ENCODE results near the gene KLHL29. TPM values are rescaled to one million over a fixed set of nuclear protein-coding genes. Genes with fewer than 3 reads are reported as not detected.

The KLHL29 gene
- total and polyA plus RNA-seq, 9 donors, result 3.0 to 6.6 (median 3.9) TPM

DNA sequence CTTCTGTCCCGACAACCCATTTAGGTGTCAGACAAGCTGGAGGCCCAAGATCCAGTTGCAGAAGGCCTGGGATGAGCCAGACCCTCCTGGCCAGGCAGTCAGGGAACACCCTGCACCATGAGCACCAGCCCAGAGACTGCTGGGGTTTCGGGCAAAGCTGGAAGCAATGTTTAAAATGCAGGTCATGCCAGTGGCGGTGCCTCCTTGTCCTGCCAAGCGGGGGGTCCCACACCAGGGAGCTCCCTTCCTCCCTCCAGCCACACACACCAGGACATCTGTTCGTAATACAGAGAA is 311.7 kb downstream of the KLHL29 start:
- no peaks in the 10 kb centered on the region for H3K27me3 ChIP-seq
- no peaks in the 10 kb centered on the region for H3K36me3 ChIP-seq
- intact Hi-C loops (cut with DNase I), result no loop called here
- no peaks in the 10 kb centered on the region for H3K9me3 ChIP-seq
- no peaks in the 10 kb centered on the region for H3K4me1 ChIP-seq (ENCODE audit: insufficient read depth)
- H3K27ac ChIP-seq, result no peak overlapping the region
- WGBS, 3 donors, result 94 to 98% (median 97%) methylated on average over 5 of the region's 5 CpGs
- TF ChIP-seq, protein P1, sequence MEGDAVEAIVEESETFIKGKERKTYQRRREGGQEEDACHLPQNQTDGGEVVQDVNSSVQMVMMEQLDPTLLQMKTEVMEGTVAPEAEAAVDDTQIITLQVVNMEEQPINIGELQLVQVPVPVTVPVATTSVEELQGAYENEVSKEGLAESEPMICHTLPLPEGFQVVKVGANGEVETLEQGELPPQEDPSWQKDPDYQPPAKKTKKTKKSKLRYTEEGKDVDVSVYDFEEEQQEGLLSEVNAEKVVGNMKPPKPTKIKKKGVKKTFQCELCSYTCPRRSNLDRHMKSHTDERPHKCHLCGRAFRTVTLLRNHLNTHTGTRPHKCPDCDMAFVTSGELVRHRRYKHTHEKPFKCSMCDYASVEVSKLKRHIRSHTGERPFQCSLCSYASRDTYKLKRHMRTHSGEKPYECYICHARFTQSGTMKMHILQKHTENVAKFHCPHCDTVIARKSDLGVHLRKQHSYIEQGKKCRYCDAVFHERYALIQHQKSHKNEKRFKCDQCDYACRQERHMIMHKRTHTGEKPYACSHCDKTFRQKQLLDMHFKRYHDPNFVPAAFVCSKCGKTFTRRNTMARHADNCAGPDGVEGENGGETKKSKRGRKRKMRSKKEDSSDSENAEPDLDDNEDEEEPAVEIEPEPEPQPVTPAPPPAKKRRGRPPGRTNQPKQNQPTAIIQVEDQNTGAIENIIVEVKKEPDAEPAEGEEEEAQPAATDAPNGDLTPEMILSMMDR (IDR thresholded peaks at IDR 0.05), result no peak
- no peak for TF ChIP-seq POLR2A (IDR thresholded peaks at IDR 0.05)
- no peak for TF ChIP-seq EP300 (IDR thresholded peaks at IDR 0.05)
- no peak overlapping the region for H3K4me3 ChIP-seq
- no peak for DNase-seq

DNA sequence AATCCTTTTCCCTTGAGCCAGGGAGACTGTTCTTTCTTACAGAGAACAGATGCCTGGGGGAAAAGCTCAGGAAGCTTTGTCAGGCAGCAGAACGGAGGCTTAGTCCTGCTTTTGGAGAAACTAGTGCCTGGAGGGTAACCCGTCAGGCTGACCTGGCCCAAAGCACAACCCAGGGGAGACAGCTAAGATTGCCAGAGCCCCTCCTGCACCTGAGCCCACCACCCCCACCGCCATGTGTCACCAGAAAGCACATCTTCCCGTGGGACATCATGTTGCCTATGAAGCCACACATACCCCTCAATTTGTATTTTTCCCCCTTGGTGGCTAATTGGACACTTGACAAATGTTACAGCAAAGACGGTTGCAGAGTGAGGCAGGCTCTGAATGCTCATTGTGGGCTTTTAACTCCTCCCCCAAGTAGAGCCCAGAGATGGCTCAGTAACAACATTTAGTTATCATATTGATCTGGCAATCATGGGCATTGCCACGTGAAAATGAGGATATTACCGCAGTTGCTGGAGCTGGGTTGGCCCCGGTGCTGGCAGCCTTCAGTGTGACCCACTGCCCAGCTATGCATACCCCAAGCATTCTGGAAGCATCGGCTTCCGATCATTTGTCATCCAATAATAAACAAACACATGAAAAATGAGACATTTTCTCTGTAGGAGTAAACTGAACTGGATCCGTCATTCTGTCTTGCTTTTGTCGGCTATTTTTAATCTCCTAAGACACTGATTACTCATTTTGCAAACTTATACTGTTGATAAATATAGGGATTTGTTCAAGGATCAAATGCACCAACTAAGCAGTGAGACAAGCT is 312.5 kb downstream of the KLHL29 start:
- Histone ChIP-seq H3K4me3 (no peak overlapping the region), H3K36me3 (no peaks in the 10 kb centered on the region), H3K27me3 (no peaks in the 10 kb centered on the region), H3K9me3 (no peaks in the 10 kb centered on the region), H3K27ac (no peak overlapping the region), H3K4me1 (ENCODE audit: insufficient read depth) (no peaks in the 10 kb centered on the region)
- WGBS, 3 donors, result 76 to 80% (median 76%) methylated on average over 12 of the region's 12 CpGs
- no peak for TF ChIP-seq POLR2A (IDR thresholded peaks at IDR 0.05)
- TF ChIP-seq EP300 (IDR thresholded peaks at IDR 0.05), result no peak
- TF ChIP-seq, protein P1 (IDR thresholded peaks at IDR 0.05), result no peak
- intact Hi-C loops (cut with DNase I), result no loop called here
- DNase-seq, result no peak

DNA sequence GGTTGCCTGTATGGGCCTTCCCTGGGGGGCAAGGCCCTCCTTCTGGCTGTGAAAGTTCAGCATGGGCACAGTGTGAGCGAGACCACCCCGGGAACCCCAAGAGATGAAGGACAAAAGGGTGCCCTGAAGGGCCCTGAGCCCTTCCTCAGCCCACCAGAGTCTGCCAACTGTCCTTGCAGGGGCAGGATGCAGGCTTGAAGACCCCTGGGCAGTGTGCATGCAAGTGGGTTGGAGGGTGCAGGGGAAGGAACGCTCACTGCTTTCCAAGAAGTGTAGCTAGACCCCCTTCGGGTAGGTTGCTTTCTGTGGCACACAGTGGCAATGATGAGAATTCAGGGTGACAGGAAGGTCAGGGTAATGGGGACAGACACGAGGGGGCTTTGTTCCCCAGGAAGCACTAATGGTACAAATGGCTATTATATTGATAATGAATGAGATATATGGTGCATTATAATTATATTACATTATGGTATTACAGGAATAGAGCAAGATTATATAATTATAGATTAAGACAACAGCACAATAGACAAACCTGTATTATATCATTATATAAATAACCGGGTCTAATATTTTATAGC is 313.2 kb downstream of the KLHL29 start:
- TF ChIP-seq POLR2A (IDR thresholded peaks at IDR 0.05) (no peak), EP300 (IDR thresholded peaks at IDR 0.05) (no peak)
- TF ChIP-seq, protein P1 (IDR thresholded peaks at IDR 0.05), result no peak
- Histone ChIP-seq H3K9me3 (no peaks in the 10 kb centered on the region), H3K4me3 (no peak overlapping the region), H3K27me3 (no peaks in the 10 kb centered on the region), H3K36me3 (no peaks in the 10 kb centered on the region), H3K4me1 (ENCODE audit: insufficient read depth) (no peaks in the 10 kb centered on the region), H3K27ac (no peak overlapping the region)
- intact Hi-C loops (cut with DNase I), result no loop called here
- 87 to 91% (median 87%) methylated on average over 6 of the region's 6 CpGs for WGBS, 3 donors
- no peak for DNase-seq

DNA sequence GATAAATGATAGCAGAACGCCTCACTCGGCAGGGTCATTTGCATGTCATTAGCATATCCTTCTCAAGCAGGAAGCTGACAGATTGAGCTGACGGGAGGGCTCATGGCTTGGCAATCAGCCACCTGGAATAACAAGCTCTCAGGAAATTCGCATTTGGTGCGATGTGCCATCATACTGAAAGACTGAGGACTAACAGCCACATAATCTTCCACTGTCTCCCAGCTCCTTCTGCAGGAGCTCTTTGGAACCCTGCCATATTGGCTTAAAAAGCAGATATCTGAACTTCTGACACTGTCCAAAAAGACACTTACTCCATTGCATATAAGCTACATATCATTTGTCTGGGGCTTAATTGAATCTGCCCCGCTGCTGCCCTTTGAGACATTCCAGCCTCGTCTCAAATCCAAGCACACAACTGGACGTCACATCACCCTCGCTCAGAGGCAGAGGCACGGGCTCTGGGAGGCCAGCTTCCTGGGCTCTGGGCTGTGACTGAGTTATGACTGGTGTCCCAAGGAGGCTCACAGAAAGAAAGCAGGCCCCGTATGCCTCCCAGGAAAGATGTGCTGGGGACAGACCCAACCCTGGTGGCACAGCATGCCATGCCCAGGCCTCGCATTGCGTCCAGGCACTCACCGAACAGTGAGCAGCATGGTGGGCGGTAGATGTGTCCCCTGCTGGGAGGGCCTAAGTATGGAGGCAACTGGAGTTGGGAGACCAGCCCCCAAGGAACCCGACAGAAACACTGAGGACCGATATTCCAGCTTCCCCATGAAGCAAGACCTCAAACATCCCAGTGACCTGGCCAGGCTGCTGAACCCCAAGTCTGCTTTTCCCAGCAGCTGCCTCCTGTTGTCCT is 314.0 kb downstream of the KLHL29 start:
- no peaks in the 10 kb centered on the region for H3K36me3 ChIP-seq
- H3K27me3 ChIP-seq, result no peaks in the 10 kb centered on the region
- no peaks in the 10 kb centered on the region for H3K9me3 ChIP-seq
- intact Hi-C loops (cut with DNase I), result no loop called here
- no peak for DNase-seq
- no peak overlapping the region for H3K4me3 ChIP-seq
- no peaks in the 10 kb centered on the region for H3K4me1 ChIP-seq (ENCODE audit: insufficient read depth)
- WGBS, 3 donors, result 86 to 93% (median 91%) methylated on average over 17 of the region's 17 CpGs
- no peak overlapping the region for H3K27ac ChIP-seq
- TF ChIP-seq, protein P1 (IDR thresholded peaks at IDR 0.05), result no peak
- no peak for TF ChIP-seq EP300 (IDR thresholded peaks at IDR 0.05)
- no peak for TF ChIP-seq POLR2A (IDR thresholded peaks at IDR 0.05)

Measured in ovary (tissue), 9 donors.